HepG2 (cell line): ENCODE measurements around the gene C1orf159. TPM values are rescaled to one million over a fixed set of nuclear protein-coding genes. Genes with fewer than 3 reads are reported as not detected.

Experiments
- ETV5 ChIP-seq: IDR thresholded peaks from 2 replicates; pipeline ENCODE4 v1.6.1; 2018; ENCODE audit warnings: missing biosample characterization, missing genetic modification reagents, inconsistent platforms, borderline replicate concordance
- KDM3A ChIP-seq: IDR thresholded peaks from 2 replicates; pipeline ENCODE4 v1.6.1; 2018; ENCODE audit warnings: low read depth, missing compliant biosample characterization
- NBN ChIP-seq: fragments of 450-650 bp; conservative IDR thresholded peaks from 2 replicates; pipeline ENCODE4 v1.6.1; 2017
- NCOA5 ChIP-seq: sonication (generic); formaldehyde crosslinking; IDR thresholded peaks from 2 replicates; pipeline ENCODE4 v1.4.0; 2020; ENCODE audit warnings: missing genetic modification reagents
- PAF1 ChIP-seq: IDR thresholded peaks from 2 replicates; pipeline ENCODE4 v1.6.1; 2016; ENCODE audit warnings: missing genetic modification reagents, missing compliant biosample characterization
- PITX1 ChIP-seq: sonication (generic); formaldehyde crosslinking; IDR thresholded peaks from 2 replicates; pipeline ENCODE4 v1.5.1; 2020; ENCODE audit warnings: mild to moderate bottlenecking, missing genetic modification reagents
- SALL2 ChIP-seq: sonication (generic); formaldehyde crosslinking; IDR thresholded peaks from 2 replicates; pipeline ENCODE4 v1.8.1; 2023; ENCODE audit warnings: mild to moderate bottlenecking, missing genetic modification reagents, inconsistent platforms
- SMARCE1 ChIP-seq: fragments of 450-650 bp; IDR thresholded peaks from 2 replicates; pipeline ENCODE4 v1.6.1; 2017; ENCODE audit warnings: borderline replicate concordance
- SNRNP70 ChIP-seq: fragments of 200-400 bp; formaldehyde crosslinking; IDR thresholded peaks from 2 replicates; pipeline ENCODE4 v1.6.1; 2017; ENCODE audit warnings: mild to moderate bottlenecking, low read depth, low read length, moderate library complexity
- TBP ChIP-seq: sonication (generic); formaldehyde crosslinking; IDR thresholded peaks from 2 replicates; pipeline ENCODE4 v1.5.0; 2020; ENCODE audit warnings: missing genetic modification reagents
- THAP11 ChIP-seq: IDR thresholded peaks from 2 replicates; pipeline ENCODE4 v1.6.1; 2016; ENCODE audit warnings: missing biosample characterization, missing genetic modification reagents
- ZFP82 ChIP-seq: sonication (generic); formaldehyde crosslinking; IDR thresholded peaks from 2 replicates; pipeline ENCODE4 v1.5.1; 2020; ENCODE audit warnings: mild to moderate bottlenecking, missing genetic modification reagents, borderline replicate concordance
- ZNF101 ChIP-seq: sonication (generic); formaldehyde crosslinking; IDR thresholded peaks from 2 replicates; pipeline ENCODE4 v1.4.0; 2020; ENCODE audit warnings: mild to moderate bottlenecking, low read depth, missing genetic modification reagents, borderline replicate concordance
- ZNF136 ChIP-seq: sonication (generic); formaldehyde crosslinking; IDR thresholded peaks from 2 replicates; pipeline ENCODE4 v1.8.1; 2022; ENCODE audit warnings: low read depth, mild to moderate bottlenecking, moderate library complexity, missing genetic modification reagents
- ZNF160 ChIP-seq: sonication (generic); formaldehyde crosslinking; IDR thresholded peaks from 2 replicates; pipeline ENCODE4 v1.8.0; 2022; ENCODE audit warnings: mild to moderate bottlenecking, inconsistent platforms, missing genetic modification reagents
- ZNF431 ChIP-seq: sonication (generic); formaldehyde crosslinking; IDR thresholded peaks from 2 replicates; pipeline ENCODE4 v1.9.0; 2022; ENCODE audit warnings: missing genetic modification reagents, low read depth, mild to moderate bottlenecking, borderline replicate concordance
- ZNF644 ChIP-seq: IDR thresholded peaks from 2 replicates; pipeline ENCODE4 v1.6.1; 2016; ENCODE audit warnings: low read depth
- ZNF747 ChIP-seq: sonication (generic); formaldehyde crosslinking; IDR thresholded peaks from 2 replicates; pipeline ENCODE4 v1.8.1; 2023; ENCODE audit warnings: missing genetic modification reagents, mild to moderate bottlenecking, borderline replicate concordance
- polyA plus RNA-seq, 8 experiments: library from polyadenylated mRNA; depleted of rRNA in 3 of 8; stranded (reverse) in 7 of 8; unstranded in 1 of 8; fragments of >200 nt; fragmentation: Illumina TruSeq in 4 of 8; extraction: Trizol in 4 of 8; gene quantifications; 2 replicates each; pipeline versions ENCODE4 v1.2.1 to v1.2.3, GENCODE V29; 2011 to 2016; ENCODE audit warnings: low read depth in 4 of 8, missing spikeins in 1 of 8, mixed read lengths in 1 of 8; ENCODE audit not compliant: insufficient read depth in 1 of 8
- total RNA-seq, 5 experiments: library from RNA; depleted of rRNA; stranded (reverse); fragments of >200 nt; fragmentation: Illumina TruSeq; extraction: Trizol; gene quantifications; 2 replicates each; pipeline ENCODE4 v1.2.3, GENCODE V29; 2016; ENCODE audit warnings: low read depth in 1 of 5
- TF ChIP-seq, protein P1 (sequence below): sonication (generic); formaldehyde crosslinking; IDR thresholded peaks from 2 replicates; pipeline ENCODE4 v1.4.0; 2020; ENCODE audit warnings: missing genetic modification reagents, mild to moderate bottlenecking, borderline replicate concordance
- TF ChIP-seq, protein P2 (sequence below): sonication (generic); formaldehyde crosslinking; IDR thresholded peaks from 2 replicates; pipeline ENCODE4 v1.8.0; 2023; ENCODE audit warnings: mild to moderate bottlenecking, missing genetic modification reagents
- TF ChIP-seq, protein P3 (sequence below): IDR thresholded peaks from 2 replicates; pipeline ENCODE4 v1.6.1; 2016; ENCODE audit warnings: missing genetic modification reagents, missing compliant biosample characterization
- TF ChIP-seq, protein P4 (sequence below): sonication (generic); formaldehyde crosslinking; IDR thresholded peaks from 2 replicates; pipeline ENCODE4 v1.4.0; 2020; ENCODE audit warnings: low read depth, missing genetic modification reagents

Gene C1orf159
- total and polyA plus RNA-seq, 2 of the 13 experiments (the other 11 are each of a cell fraction or from before 2014, with no cell fraction given), result 3.8 to 6.7 TPM

DNA sequence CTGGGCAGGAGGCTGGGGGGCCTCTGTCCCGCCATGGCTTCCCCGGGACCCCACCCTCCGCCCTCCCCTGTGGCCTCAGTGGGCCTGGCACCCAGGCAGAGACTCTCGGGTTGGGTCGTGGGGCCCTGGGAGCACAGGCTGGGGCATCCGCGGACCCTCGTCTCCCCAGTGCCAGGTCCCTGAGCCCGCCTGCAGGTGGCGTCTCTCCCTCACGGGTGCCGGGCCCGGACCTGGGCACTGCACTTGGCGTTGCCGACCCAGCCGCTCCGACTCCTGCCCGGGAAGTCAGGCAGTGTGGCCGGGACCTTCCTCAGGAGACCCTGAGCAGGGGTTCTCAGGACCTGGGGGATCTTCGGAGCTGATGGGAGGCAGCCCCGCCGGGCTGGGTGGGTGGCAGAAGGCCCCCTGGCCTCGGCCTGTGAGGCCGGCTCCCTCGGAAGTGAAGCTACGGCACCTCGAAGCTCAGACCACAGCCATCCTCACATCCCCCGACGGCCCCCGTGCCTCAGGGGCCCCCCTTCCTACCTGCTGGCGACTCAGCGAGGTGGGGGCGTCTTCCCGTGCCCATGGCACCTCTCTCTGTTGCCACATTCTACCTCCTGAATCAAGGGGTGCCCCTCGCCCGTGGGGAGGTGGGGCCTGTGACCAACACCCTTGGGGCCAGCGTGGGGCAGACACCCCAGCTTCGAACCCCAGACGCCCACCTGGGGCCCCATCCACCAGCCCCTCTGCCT, 6.4 kb upstream of the C1orf159 start (continued):
- TF ChIP-seq, protein P1, sequence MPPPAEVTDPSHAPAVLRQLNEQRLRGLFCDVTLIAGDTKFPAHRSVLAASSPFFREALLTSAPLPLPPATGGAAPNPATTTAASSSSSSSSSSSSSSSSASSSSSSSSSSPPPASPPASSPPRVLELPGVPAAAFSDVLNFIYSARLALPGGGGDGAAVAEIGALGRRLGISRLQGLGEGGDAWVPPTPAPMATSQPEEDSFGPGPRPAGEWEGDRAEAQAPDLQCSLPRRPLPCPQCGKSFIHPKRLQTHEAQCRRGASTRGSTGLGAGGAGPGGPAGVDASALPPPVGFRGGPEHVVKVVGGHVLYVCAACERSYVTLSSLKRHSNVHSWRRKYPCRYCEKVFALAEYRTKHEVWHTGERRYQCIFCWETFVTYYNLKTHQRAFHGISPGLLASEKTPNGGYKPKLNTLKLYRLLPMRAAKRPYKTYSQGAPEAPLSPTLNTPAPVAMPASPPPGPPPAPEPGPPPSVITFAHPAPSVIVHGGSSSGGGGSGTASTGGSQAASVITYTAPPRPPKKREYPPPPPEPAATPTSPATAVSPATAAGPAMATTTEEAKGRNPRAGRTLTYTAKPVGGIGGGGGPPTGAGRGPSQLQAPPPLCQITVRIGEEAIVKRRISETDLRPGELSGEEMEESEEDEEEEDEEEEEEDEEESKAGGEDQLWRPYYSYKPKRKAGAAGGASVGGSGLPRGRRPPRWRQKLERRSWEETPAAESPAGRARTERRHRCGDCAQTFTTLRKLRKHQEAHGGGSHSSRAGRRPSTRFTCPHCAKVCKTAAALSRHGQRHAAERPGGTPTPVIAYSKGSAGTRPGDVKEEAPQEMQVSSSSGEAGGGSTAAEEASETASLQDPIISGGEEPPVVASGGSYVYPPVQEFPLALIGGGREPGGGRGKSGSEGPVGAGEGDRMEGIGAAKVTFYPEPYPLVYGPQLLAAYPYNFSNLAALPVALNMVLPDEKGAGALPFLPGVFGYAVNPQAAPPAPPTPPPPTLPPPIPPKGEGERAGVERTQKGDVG, result no peak
- no peak for TF ChIP-seq ZNF644 (CRISPR knock-in tag)
- TF ChIP-seq, protein P2, sequence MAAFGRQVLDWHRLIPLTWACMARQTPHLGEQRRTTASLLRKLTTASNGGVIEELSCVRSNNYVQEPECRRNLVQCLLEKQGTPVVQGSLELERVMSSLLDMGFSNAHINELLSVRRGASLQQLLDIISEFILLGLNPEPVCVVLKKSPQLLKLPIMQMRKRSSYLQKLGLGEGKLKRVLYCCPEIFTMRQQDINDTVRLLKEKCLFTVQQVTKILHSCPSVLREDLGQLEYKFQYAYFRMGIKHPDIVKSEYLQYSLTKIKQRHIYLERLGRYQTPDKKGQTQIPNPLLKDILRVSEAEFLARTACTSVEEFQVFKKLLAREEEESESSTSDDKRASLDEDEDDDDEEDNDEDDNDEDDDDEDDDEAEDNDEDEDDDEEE (CRISPR knock-in tag), result 0 out of 2 replicates have a peak, but pooled peaks have one; percentile 24
- no peak for TF ChIP-seq ZNF101 (CRISPR knock-in tag)
- no peak for TF ChIP-seq TBP (CRISPR knock-in tag)
- TF ChIP-seq NCOA5 (CRISPR knock-in tag), result no peak
- TF ChIP-seq, protein P3, sequence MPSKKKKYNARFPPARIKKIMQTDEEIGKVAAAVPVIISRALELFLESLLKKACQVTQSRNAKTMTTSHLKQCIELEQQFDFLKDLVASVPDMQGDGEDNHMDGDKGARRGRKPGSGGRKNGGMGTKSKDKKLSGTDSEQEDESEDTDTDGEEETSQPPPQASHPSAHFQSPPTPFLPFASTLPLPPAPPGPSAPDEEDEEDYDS, result no peak
- TF ChIP-seq, protein P4, sequence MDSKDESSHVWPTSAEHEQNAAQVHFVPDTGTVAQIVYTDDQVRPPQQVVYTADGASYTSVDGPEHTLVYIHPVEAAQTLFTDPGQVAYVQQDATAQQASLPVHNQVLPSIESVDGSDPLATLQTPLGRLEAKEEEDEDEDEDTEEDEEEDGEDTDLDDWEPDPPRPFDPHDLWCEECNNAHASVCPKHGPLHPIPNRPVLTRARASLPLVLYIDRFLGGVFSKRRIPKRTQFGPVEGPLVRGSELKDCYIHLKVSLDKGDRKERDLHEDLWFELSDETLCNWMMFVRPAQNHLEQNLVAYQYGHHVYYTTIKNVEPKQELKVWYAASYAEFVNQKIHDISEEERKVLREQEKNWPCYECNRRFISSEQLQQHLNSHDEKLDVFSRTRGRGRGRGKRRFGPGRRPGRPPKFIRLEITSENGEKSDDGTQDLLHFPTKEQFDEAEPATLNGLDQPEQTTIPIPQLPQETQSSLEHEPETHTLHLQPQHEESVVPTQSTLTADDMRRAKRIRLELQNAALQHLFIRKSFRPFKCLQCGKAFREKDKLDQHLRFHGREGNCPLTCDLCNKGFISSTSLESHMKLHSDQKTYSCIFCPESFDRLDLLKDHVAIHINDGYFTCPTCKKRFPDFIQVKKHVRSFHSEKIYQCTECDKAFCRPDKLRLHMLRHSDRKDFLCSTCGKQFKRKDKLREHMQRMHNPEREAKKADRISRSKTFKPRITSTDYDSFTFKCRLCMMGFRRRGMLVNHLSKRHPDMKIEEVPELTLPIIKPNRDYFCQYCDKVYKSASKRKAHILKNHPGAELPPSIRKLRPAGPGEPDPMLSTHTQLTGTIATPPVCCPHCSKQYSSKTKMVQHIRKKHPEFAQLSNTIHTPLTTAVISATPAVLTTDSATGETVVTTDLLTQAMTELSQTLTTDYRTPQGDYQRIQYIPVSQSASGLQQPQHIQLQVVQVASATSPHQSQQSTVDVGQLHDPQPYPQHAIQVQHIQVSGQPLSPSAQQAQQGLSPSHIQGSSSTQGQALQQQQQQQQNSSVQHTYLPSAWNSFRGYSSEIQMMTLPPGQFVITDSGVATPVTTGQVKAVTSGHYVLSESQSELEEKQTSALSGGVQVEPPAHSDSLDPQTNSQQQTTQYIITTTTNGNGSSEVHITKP (CRISPR knock-in tag), result no peak; the same call in 1 of the 2 replicates
- no peak for TF ChIP-seq SNRNP70
- TF ChIP-seq SMARCE1, result no peak
- 0 out of 2 replicates have a peak, but pooled peaks have one; percentile 44 for TF ChIP-seq KDM3A
- TF ChIP-seq NBN, result no peak
- no peak for TF ChIP-seq ZNF160 (CRISPR knock-in tag)
- TF ChIP-seq ETV5 (CRISPR knock-in tag), result 0 out of 2 replicates have a peak, but pooled peaks have one; percentile 17
- TF ChIP-seq ZFP82 (CRISPR knock-in tag), result no peak
- no peak for TF ChIP-seq ZNF431 (CRISPR knock-in tag)
- peak; percentile 58; the same call in 1 of the 2 replicates for TF ChIP-seq PITX1 (CRISPR knock-in tag)
- no peak for TF ChIP-seq PAF1 (CRISPR knock-in tag)
- TF ChIP-seq THAP11, result peak; percentile 58
- TF ChIP-seq ZNF136 (CRISPR knock-in tag), result no peak
- no peak; the same call in 1 of the 2 replicates for TF ChIP-seq SALL2 (CRISPR knock-in tag)
- TF ChIP-seq ZNF747 (CRISPR knock-in tag), result 0 out of 2 replicates have a peak, but pooled peaks have one; percentile 29
